ENCODE results near the gene RAVER2. TPM values are rescaled to one million over a fixed set of nuclear protein-coding genes. Genes with fewer than 3 reads are reported as not detected.
"Not testable (repeated sequence)": the region's sequence is repeated elsewhere in the genome, so short reads cannot be mapped to it uniquely, and the experiment has no call there.

Gene RAVER2
- total RNA-seq, 1 donor from 2014 or later = 6.1 TPM

- not testable (repeated sequence) for ATAC-seq
These were observed 75.7 kb downstream of the RAVER2 start for GRCh38 chr1:64820572-64820971.

- ATAC-seq = no peak
These were observed 77.7 kb downstream of the RAVER2 start for GRCh38 chr1:64822621-64823020.

DNA sequence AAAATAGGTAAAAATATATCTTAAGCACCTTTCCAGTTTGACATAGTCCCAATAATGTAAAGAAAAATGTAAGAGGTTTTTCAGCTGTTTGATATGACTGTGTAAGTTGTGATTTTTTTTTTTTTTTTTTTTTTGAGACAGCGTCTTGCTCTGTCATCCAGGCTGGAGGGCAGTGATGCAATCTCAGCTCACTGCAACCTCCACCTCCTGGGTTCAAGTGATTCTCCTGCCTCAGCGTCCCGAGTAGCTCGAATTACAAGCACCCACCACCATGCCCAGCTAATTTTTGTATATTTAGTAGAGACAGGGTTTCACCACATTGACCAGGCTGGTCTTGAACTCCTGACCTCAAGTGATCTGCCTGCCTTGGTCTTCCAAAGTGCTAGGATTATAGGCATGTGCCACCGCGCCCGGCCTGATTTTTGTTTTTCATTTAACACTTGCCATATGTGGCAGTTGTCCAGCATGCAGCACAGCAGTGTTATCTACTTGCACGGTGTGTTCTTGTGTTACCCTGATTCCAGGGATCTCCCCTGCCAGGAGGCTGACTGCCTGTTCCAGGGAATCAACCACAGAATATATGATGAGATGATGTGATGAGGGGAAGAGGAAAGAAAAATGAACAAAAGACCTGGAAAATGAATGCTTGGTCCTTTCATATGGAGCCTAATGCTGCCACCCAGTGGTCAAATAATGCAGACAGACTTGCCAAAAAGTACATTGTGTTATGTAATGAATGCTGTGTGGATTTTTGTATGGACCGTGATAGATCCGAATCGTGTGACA lies 79.0 kb downstream of the RAVER2 start:
- ATAC-seq = peak; percentile 73

- ATAC-seq = no peak
These were observed 82.1 kb downstream of the RAVER2 start for GRCh38 chr1:64826991-64827390.

DNA sequence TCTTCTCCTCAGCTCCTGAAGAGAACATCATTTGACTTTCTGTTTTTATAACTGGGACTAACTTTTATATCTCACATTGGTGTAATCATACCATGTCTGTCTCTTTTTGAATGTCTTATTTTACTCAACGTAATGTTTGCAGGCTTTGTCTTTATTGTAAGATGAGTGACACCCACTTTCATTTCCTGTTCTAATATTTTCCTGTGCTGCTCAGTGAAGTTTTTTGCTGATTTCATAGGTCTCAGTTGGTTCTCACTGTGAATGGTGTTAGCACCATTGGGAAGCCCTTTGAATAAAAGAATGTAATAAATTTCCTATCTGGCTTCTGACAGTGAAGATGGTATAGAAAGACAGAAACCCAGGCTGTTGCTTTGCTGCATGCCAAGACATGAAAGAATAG lies 84.0 kb downstream of the RAVER2 start:
- no peak for ATAC-seq

GRCh38 chr1:64829411-64830029 lies 84.6 kb downstream of the RAVER2 start:
- ATAC-seq = no peak

- no peak for ATAC-seq
These were observed 85.3 kb downstream of the RAVER2 start for GRCh38 chr1:64830030-64830651.

- peak; percentile 67 for ATAC-seq
These were observed 89.9 kb downstream of the RAVER2 start for GRCh38 chr1:64834734-64835133.

DNA sequence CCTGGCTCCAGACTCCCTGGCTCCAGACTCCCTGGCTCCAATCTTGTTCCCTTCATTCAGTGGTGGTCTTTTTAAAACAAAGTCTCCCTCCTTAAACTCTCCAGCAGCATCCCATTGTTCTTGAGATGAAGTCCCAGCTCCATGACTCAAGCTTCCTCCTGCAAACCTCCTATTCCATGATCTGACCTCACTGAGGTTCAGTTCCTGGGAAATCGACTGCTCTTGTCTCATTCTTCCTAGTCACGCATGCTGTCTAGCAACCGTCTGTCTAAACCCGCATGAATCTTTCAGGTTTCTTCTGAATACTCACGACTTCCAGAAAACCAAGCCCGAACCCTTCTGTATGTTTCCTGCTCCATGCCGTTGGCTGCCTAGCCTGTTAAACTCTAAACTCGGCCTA lies 91.9 kb downstream of the RAVER2 start:
- ATAC-seq = no peak

DNA sequence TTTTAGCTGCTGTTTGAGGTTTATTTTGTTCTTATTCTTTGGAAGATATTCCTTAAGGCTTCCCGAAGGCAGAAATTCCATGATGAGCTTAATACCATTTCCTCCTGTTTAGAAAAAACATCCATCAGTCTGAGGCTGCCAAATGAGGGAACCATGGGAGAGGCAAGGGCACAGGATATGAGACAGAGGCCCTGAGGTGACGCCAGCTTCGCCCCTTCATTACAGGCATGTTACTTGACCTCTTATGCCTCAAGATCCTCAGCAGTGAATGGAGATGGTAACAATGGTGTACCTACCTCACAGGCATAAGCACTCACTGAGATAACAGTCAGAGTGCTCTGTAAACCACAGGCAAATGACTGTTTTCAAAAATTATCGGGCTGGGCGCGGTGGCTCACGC lies 93.6 kb downstream of the RAVER2 start:
- peak; percentile 26 for ATAC-seq

DNA sequence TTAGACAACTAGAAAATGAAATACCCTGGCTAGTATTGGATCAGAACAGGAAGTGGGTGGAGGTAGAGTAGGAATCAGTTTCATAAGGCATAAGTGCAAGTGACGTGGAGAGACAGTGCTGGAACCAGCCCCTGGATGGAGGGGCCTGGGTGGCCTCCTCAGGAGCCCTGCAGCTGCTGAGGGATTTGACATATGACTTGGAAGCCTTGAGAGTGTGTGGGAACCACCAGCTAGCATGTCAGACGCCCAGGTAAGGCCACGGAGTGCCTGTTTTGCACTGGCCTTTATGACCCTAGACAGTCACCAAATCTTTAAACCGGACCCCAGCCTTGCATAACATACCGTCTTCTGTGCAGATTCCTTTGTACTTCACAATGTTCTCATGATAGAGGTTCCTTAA lies 94.4 kb downstream of the RAVER2 start:
- no peak for ATAC-seq

DNA sequence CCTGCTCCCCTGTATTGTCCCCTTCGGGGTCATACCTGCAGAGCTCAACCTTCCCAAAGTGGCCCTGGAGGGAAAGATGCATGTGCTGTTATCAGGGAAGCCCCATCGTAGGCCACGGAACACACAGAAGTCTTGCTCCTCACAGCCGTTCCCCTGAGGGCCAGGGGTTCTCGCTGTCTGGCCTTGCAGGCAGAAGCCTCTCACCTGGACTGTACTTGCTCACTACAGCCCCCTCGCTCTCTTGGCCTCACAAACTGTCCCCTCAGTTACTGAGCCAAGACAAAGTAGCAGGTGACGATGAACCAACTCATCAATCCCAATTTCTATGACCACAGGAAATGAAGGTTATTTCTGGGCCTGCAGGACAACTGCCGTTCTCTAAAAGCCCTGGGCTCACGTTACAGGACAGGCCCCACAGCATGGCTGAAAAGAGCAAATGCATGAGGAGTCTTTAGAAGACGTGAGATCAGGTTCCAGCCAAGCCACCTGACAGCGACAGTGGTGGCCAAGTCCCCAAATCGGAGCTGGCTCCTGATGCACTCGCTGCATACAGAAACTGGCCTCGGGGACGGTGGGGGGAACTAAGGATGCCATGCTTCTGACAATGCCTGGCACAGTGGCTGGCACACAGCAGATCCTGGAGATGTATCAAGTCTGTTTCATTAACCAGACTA lies 95.0 kb downstream of the RAVER2 start:
- no peak for ATAC-seq

DNA sequence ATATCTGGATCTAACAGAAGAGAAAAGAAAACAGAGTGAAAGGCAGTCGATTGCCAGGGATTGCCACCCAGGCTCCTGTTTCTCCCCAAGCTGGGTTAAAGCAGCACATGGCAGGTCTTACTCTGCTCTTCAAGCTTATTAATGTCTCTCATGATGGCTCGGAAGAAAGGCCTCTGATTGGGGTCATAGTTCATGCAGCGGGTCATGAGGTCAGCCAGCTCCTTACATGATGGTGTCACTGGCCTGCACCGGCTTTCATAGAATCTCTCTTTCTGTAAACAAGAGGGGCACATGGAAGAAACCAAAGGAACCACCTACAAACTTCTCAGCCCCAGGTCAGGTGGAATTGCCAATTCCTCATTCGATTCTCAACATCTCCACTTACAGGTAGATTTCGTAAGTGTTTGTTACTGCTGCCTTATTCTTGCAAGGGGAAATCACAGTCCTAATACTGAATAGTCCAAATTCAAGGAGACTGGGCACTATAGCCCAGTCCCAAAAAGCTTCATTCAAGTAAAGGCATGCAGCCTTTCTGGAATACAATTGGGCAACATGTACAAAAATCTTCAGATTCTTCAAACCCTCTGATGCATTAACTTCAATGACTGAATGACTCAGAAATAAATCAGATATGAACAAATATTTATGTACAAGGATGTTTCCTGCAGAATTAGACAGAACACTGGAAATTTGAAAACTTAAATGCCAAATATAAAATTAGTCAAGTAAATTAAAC lies 96.6 kb downstream of the RAVER2 start:
- no peak for ATAC-seq

DNA sequence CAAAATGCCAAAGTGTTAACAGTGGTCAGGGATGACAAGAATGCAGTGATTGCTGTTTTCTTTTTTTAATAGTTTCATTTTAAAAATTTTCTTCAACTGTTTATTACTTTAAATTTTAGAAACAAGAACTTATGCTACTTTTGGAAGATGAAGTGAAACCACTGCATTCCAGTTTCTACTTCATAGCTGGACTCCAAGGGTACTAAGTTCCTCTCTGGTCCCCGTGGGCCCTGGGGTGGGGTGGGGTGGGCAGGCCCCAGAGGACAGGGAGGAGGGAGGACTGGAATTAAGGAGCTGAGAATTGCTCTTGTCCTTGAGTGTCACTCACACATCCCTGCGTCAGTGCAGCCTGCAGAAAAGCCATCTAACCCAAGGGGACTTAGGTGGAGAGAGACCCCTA lies 97.3 kb downstream of the RAVER2 start:
- no peak for ATAC-seq

- ATAC-seq = no peak
These were observed 98.8 kb downstream of the RAVER2 start for GRCh38 chr1:64843675-64844074.

- ATAC-seq = no peak
These were observed 99.3 kb downstream of the RAVER2 start for GRCh38 chr1:64844175-64844574.

GRCh38 chr1:64844609-64845008 lies 99.7 kb downstream of the RAVER2 start:
- ATAC-seq = no peak

GRCh38 chr1:64845831-64846425 lies 101.1 kb downstream of the RAVER2 start:
- ATAC-seq = no peak

GRCh38 chr1:64846573-64847430 lies 101.9 kb downstream of the RAVER2 start:
- no peak for ATAC-seq

DNA sequence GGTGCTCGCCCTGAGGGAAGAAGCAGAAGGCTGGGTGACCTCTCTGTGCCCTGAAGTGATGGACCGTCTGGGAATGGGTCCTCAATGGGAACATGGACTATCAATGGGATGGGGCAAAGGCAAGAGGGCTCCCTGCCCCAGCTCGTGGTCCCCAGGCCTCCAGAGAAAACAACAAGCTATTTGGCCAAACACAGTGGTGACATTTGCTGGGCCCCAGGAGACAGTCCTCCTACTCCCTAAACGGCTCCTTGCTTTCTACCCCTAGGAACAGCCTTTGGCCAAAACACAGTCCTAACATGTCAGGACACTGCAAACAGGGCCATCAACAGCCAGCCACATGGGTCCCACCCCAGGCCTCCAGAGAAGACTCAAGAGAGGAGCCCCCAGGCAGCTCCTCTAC lies 102.8 kb downstream of the RAVER2 start:
- no peak for ATAC-seq

GRCh38 chr1:64848136-64848535 lies 103.3 kb downstream of the RAVER2 start:
- no peak for ATAC-seq
